HEK293 (cell line): Measurements from ENCODE around the gene RBM26.

Experiments used
- CTCF ChIA-PET: fragments of 350-600 bp; formaldehyde crosslinking; extraction: SDS; loops from one replicate; lab custom pipeline; 2021; ENCODE audit warnings: antibody characterized with exemption; lab: Yijun Ruan, JAX
- POLR2A ChIA-PET: fragments of 300-600 bp; formaldehyde crosslinking; extraction: SDS; loops from one replicate; lab custom pipeline; 2020; ENCODE audit warnings: antibody characterized with exemption, inconsistent platforms; lab: Yijun Ruan, JAX
- H3K27ac ChIP-seq: fragments of 200-500 bp; sonication (Bioruptor generic); 2 replicates; pipeline ENCODE4 v1.5.1; 2014; ENCODE audit warnings: low read depth, low read length, control low read depth, inconsistent platforms; ENCODE audit errors: extremely low read depth
- H3K36me3 ChIP-seq, 2 experiments: fragments of 200-500 bp in 1 of 2; sonication (Bioruptor generic) in 1 of 2; 1 replicate in 1 of 2; 2 replicates in 1 of 2; pipeline ENCODE4 v1.5.1; 2014 to 2017; ENCODE audit warnings: inconsistent platforms in 2 of 2, low read length in 2 of 2; ENCODE audit not compliant: control insufficient read depth in 2 of 2, insufficient read depth in 1 of 2
- H3K4me1 ChIP-seq: fragments of 200-500 bp; sonication (Bioruptor generic); 2 replicates; pipeline ENCODE4 v1.5.1; 2014; ENCODE audit warnings: mild to moderate bottlenecking, low read length, inconsistent platforms; ENCODE audit not compliant: control insufficient read depth, insufficient read depth
- H3K4me3 ChIP-seq: 2 replicates; pipeline ENCODE4 v1.5.1; 2011; ENCODE audit warnings: low read depth, mild to moderate bottlenecking, control low read depth, low read length, moderate library complexity
- H3K9me3 ChIP-seq: fragments of 200-500 bp; sonication (Bioruptor generic); 2 replicates; pipeline ENCODE4 v1.5.1; 2014; ENCODE audit warnings: low read depth, low read length, inconsistent platforms; ENCODE audit not compliant: control insufficient read depth, insufficient read depth
- FEZF1 ChIP-seq: fragments of 450-650 bp; formaldehyde crosslinking; IDR thresholded peaks from 2 replicates; pipeline ENCODE4 v1.5.1; 2016; ENCODE audit warnings: missing biosample characterization, missing genetic modification characterization
- GLIS1 ChIP-seq: fragments of 450-650 bp; formaldehyde crosslinking; IDR thresholded peaks from 2 replicates; pipeline ENCODE4 v1.5.1; 2016; ENCODE audit warnings: missing biosample characterization, missing genetic modification characterization
- HOXC10 ChIP-seq: sonication (generic); formaldehyde crosslinking; IDR thresholded peaks from 2 replicates; pipeline ENCODE4 v1.8.1; 2023; ENCODE audit warnings: mild to moderate bottlenecking, missing genetic modification reagents
- KLF1 ChIP-seq: fragments of 450-650 bp; formaldehyde crosslinking; IDR thresholded peaks from 2 replicates; pipeline ENCODE4 v1.5.1; 2016; ENCODE audit warnings: missing biosample characterization, missing genetic modification characterization
- KLF7 ChIP-seq: fragments of 450-650 bp; formaldehyde crosslinking; IDR thresholded peaks from 2 replicates; pipeline ENCODE4 v1.5.1; 2016; ENCODE audit warnings: missing biosample characterization, missing genetic modification characterization, borderline replicate concordance
- KLF8 ChIP-seq: fragments of 450-650 bp; formaldehyde crosslinking; IDR thresholded peaks from 2 replicates; pipeline ENCODE4 v1.5.1; 2016; ENCODE audit warnings: missing biosample characterization, missing genetic modification characterization
- SETDB1 ChIP-seq: IDR thresholded peaks from one replicate; pipeline ENCODE4 v1.6.1; 2017; ENCODE audit warnings: mild to moderate bottlenecking, low read length, moderate library complexity, mixed read lengths; ENCODE audit not compliant: insufficient read length
- SP3 ChIP-seq: fragments of 450-650 bp; formaldehyde crosslinking; IDR thresholded peaks from 2 replicates; pipeline ENCODE4 v1.5.1; 2016; ENCODE audit warnings: missing biosample characterization, missing genetic modification characterization
- ZBTB17 ChIP-seq: fragments of 450-650 bp; formaldehyde crosslinking; IDR thresholded peaks from 2 replicates; pipeline ENCODE4 v1.5.1; 2016; ENCODE audit warnings: missing biosample characterization, missing genetic modification characterization
- ZBTB8A ChIP-seq: fragments of 450-650 bp; formaldehyde crosslinking; IDR thresholded peaks from 2 replicates; pipeline ENCODE4 v1.5.1; 2016; ENCODE audit warnings: missing biosample characterization, missing genetic modification characterization
- ZEB2 ChIP-seq: fragments of 450-650 bp; formaldehyde crosslinking; IDR thresholded peaks from 2 replicates; pipeline ENCODE4 v1.5.1; 2016; ENCODE audit warnings: missing biosample characterization, missing genetic modification characterization
- ZIC2 ChIP-seq: fragments of 450-650 bp; formaldehyde crosslinking; IDR thresholded peaks from 2 replicates; pipeline ENCODE4 v1.5.1; 2016; ENCODE audit warnings: missing biosample characterization, missing genetic modification characterization
- ZNF132 ChIP-seq: fragments of 450-650 bp; formaldehyde crosslinking; IDR thresholded peaks from 2 replicates; pipeline ENCODE4 v1.5.1; 2017; ENCODE audit warnings: missing biosample characterization, missing genetic modification characterization, borderline replicate concordance
- ZNF138 ChIP-seq: fragments of 450-650 bp; formaldehyde crosslinking; IDR thresholded peaks from 2 replicates; pipeline ENCODE4 v1.5.1; 2016; ENCODE audit warnings: missing biosample characterization, missing genetic modification characterization, borderline replicate concordance
- ZNF16 ChIP-seq: fragments of 450-650 bp; formaldehyde crosslinking; IDR thresholded peaks from 2 replicates; pipeline ENCODE4 v1.5.1; 2016; ENCODE audit warnings: low read depth, missing biosample characterization, missing genetic modification characterization
- ZNF175 ChIP-seq: fragments of 450-650 bp; formaldehyde crosslinking; IDR thresholded peaks from 2 replicates; pipeline ENCODE4 v1.5.1; 2016; ENCODE audit warnings: missing biosample characterization, missing genetic modification characterization
- ZNF2 ChIP-seq: fragments of 450-650 bp; formaldehyde crosslinking; IDR thresholded peaks from 2 replicates; pipeline ENCODE4 v1.5.1; 2016; ENCODE audit warnings: missing biosample characterization, missing genetic modification characterization
- ZNF214 ChIP-seq: fragments of 450-650 bp; formaldehyde crosslinking; IDR thresholded peaks from 2 replicates; pipeline ENCODE4 v1.5.1; 2017; ENCODE audit warnings: missing biosample characterization, mild to moderate bottlenecking, missing genetic modification characterization, borderline replicate concordance
- ZNF24 ChIP-seq: fragments of 450-650 bp; formaldehyde crosslinking; IDR thresholded peaks from 2 replicates; pipeline ENCODE4 v1.5.1; 2016; ENCODE audit warnings: missing biosample characterization, missing genetic modification characterization
- ZNF248 ChIP-seq: fragments of 450-650 bp; formaldehyde crosslinking; IDR thresholded peaks from 2 replicates; pipeline ENCODE4 v1.5.1; 2017; ENCODE audit warnings: missing biosample characterization, missing genetic modification characterization
- ZNF324 ChIP-seq: fragments of 450-650 bp; formaldehyde crosslinking; IDR thresholded peaks from 2 replicates; pipeline ENCODE4 v1.5.1; 2016; ENCODE audit warnings: missing biosample characterization, missing genetic modification characterization
- ZNF37A ChIP-seq: fragments of 450-650 bp; IDR thresholded peaks from 2 replicates; pipeline ENCODE4 v1.5.1; 2018; ENCODE audit warnings: missing biosample characterization, missing genetic modification characterization
- ZNF423 ChIP-seq: fragments of 450-650 bp; formaldehyde crosslinking; IDR thresholded peaks from 2 replicates; pipeline ENCODE4 v1.5.1; 2016; ENCODE audit warnings: missing biosample characterization, missing genetic modification characterization
- ZNF530 ChIP-seq: fragments of 450-650 bp; formaldehyde crosslinking; IDR thresholded peaks from 2 replicates; pipeline ENCODE4 v1.5.1; 2016; ENCODE audit warnings: low read depth, missing biosample characterization, missing genetic modification characterization
- ZNF571 ChIP-seq: fragments of 450-650 bp; formaldehyde crosslinking; IDR thresholded peaks from 2 replicates; pipeline ENCODE4 v1.5.0; 2017; ENCODE audit warnings: missing biosample characterization, missing genetic modification characterization
- ZNF624 ChIP-seq: fragments of 450-650 bp; formaldehyde crosslinking; IDR thresholded peaks from 2 replicates; pipeline ENCODE4 v1.5.1; 2017; ENCODE audit warnings: missing biosample characterization, missing genetic modification characterization
- ZNF629 ChIP-seq: fragments of 450-650 bp; formaldehyde crosslinking; IDR thresholded peaks from 2 replicates; pipeline ENCODE4 v1.5.1; 2017; ENCODE audit warnings: missing biosample characterization, missing genetic modification characterization
- ZNF747 ChIP-seq: fragments of 450-650 bp; formaldehyde crosslinking; IDR thresholded peaks from 2 replicates; pipeline ENCODE4 v1.5.1; 2016; ENCODE audit warnings: missing biosample characterization, missing genetic modification characterization
- ZNF843 ChIP-seq: fragments of 450-650 bp; formaldehyde crosslinking; IDR thresholded peaks from 2 replicates; pipeline ENCODE4 v1.5.1; 2016; ENCODE audit warnings: missing biosample characterization, missing genetic modification characterization
- TF ChIP-seq, protein P1 (sequence below): fragments of 450-650 bp; formaldehyde crosslinking; IDR thresholded peaks from 2 replicates; pipeline ENCODE4 v1.5.1; 2016; ENCODE audit warnings: missing biosample characterization, missing genetic modification characterization
- TF ChIP-seq, protein P2 (sequence below): fragments of 450-650 bp; formaldehyde crosslinking; IDR thresholded peaks from 2 replicates; pipeline ENCODE4 v1.5.1; 2016; ENCODE audit warnings: missing biosample characterization, missing genetic modification characterization
- TF ChIP-seq, protein P3 (sequence below): fragments of 450-650 bp; formaldehyde crosslinking; IDR thresholded peaks from 2 replicates; pipeline ENCODE4 v1.5.1; 2016; ENCODE audit warnings: missing biosample characterization, missing genetic modification characterization
- TF ChIP-seq, protein P4 (sequence below): fragments of 450-650 bp; formaldehyde crosslinking; IDR thresholded peaks from 2 replicates; pipeline ENCODE4 v1.5.1; 2016; ENCODE audit warnings: missing biosample characterization, missing genetic modification characterization
- TF ChIP-seq, protein P5 (sequence below): fragments of 450-650 bp; formaldehyde crosslinking; IDR thresholded peaks from 2 replicates; pipeline ENCODE4 v1.5.1; 2016; ENCODE audit warnings: missing biosample characterization, missing genetic modification characterization

RBM26 gene

DNA sequence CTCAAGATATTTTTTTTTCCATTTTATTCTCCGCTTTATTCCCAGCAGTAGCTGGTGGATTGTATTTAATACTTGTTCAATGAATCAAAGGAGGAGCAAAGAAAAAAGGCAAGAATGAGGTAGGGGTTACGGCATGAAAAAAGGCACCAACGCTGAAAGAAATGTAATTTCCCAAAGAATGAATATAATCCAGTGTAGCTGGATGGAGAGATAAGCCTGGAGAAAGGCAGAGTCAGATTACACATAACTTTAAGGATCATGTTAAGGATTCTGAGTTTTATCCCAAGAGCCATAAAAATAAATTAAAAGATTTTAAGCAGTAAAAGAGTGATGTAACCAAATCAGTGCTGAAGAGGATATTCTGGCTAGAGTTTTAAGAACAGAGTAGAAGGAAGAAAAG lies 67.7 kb downstream of the RBM26 start (continued):
- TF ChIP-seq ZBTB8A (tag by site-specific recombination) (no peak), SP3 (tag by site-specific recombination) (no peak), ZNF248 (tag by site-specific recombination) (no peak), ZNF175 (tag by site-specific recombination) (no peak), ZNF2 (no peak), KLF8 (no peak), ZNF624 (no peak), ZNF138 (tag by site-specific recombination) (no peak), ZNF423 (tag by site-specific recombination) (no peak), ZIC2 (no peak), SETDB1 (no peak), GLIS1 (tag by site-specific recombination) (no peak), ZNF629 (tag by site-specific recombination) (no peak), KLF1 (tag by site-specific recombination) (no peak), ZEB2 (tag by site-specific recombination) (peak; percentile 20; the same call in 1 of the 2 replicates), ZNF843 (tag by site-specific recombination) (peak; percentile 71), ZNF324 (tag by site-specific recombination) (no peak), ZNF37A (no peak)
- TF ChIP-seq, protein P1, sequence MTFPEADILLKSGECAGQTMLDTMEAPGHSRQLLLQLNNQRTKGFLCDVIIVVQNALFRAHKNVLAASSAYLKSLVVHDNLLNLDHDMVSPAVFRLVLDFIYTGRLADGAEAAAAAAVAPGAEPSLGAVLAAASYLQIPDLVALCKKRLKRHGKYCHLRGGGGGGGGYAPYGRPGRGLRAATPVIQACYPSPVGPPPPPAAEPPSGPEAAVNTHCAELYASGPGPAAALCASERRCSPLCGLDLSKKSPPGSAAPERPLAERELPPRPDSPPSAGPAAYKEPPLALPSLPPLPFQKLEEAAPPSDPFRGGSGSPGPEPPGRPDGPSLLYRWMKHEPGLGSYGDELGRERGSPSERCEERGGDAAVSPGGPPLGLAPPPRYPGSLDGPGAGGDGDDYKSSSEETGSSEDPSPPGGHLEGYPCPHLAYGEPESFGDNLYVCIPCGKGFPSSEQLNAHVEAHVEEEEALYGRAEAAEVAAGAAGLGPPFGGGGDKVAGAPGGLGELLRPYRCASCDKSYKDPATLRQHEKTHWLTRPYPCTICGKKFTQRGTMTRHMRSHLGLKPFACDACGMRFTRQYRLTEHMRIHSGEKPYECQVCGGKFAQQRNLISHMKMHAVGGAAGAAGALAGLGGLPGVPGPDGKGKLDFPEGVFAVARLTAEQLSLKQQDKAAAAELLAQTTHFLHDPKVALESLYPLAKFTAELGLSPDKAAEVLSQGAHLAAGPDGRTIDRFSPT (tag by site-specific recombination), result peak; percentile 65; the same call in 1 of the 2 replicates
- TF ChIP-seq, protein P2, sequence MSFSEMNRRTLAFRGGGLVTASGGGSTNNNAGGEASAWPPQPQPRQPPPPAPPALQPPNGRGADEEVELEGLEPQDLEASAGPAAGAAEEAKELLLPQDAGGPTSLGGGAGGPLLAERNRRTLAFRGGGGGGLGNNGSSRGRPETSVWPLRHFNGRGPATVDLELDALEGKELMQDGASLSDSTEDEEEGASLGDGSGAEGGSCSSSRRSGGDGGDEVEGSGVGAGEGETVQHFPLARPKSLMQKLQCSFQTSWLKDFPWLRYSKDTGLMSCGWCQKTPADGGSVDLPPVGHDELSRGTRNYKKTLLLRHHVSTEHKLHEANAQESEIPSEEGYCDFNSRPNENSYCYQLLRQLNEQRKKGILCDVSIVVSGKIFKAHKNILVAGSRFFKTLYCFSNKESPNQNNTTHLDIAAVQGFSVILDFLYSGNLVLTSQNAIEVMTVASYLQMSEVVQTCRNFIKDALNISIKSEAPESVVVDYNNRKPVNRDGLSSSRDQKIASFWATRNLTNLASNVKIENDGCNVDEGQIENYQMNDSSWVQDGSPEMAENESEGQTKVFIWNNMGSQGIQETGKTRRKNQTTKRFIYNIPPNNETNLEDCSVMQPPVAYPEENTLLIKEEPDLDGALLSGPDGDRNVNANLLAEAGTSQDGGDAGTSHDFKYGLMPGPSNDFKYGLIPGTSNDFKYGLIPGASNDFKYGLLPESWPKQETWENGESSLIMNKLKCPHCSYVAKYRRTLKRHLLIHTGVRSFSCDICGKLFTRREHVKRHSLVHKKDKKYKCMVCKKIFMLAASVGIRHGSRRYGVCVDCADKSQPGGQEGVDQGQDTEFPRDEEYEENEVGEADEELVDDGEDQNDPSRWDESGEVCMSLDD, result no peak
- TF ChIP-seq, protein P3, sequence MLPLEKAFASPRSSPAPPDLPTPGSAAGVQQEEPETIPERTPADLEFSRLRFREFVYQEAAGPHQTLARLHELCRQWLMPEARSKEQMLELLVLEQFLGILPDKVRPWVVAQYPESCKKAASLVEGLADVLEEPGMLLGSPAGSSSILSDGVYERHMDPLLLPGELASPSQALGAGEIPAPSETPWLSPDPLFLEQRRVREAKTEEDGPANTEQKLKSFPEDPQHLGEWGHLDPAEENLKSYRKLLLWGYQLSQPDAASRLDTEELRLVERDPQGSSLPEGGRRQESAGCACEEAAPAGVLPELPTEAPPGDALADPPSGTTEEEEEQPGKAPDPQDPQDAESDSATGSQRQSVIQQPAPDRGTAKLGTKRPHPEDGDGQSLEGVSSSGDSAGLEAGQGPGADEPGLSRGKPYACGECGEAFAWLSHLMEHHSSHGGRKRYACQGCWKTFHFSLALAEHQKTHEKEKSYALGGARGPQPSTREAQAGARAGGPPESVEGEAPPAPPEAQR (tag by site-specific recombination), result no peak
- TF ChIP-seq, protein P4, sequence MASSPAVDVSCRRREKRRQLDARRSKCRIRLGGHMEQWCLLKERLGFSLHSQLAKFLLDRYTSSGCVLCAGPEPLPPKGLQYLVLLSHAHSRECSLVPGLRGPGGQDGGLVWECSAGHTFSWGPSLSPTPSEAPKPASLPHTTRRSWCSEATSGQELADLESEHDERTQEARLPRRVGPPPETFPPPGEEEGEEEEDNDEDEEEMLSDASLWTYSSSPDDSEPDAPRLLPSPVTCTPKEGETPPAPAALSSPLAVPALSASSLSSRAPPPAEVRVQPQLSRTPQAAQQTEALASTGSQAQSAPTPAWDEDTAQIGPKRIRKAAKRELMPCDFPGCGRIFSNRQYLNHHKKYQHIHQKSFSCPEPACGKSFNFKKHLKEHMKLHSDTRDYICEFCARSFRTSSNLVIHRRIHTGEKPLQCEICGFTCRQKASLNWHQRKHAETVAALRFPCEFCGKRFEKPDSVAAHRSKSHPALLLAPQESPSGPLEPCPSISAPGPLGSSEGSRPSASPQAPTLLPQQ (tag by site-specific recombination), result no peak

DNA sequence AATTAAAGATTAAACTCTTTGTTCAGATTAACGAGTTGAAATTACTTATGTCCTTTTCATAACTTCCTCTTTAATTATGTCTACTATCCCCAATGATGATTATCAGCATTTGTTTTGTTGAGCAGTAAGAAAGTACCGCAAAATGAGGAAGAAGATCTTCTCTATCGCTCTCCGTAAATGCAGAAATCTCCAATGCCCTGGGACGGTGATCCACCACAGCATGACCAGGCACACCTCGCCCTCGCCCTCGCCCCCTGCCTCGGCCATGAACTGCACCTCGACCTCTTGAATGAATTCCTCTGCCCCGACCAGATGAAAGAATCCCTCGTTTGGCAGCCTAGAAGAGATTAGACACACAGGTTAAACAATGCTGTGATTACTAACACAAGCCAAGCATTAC lies 69.1 kb downstream of the RBM26 start:
- H3K27ac ChIP-seq, result no peak overlapping the region
- TF ChIP-seq ZBTB17 (no peak), FEZF1 (tag by site-specific recombination) (no peak), ZNF132 (tag by site-specific recombination) (no peak), ZNF16 (tag by site-specific recombination) (no peak), ZBTB8A (tag by site-specific recombination) (no peak), ZNF24 (tag by site-specific recombination) (no peak), ZNF747 (tag by site-specific recombination) (no peak), ZNF571 (tag by site-specific recombination) (no peak), HOXC10 (CRISPR knock-in tag) (no peak), ZNF214 (tag by site-specific recombination) (no peak), ZNF530 (tag by site-specific recombination) (no peak), KLF7 (tag by site-specific recombination) (no peak)
- TF ChIP-seq, protein P5, sequence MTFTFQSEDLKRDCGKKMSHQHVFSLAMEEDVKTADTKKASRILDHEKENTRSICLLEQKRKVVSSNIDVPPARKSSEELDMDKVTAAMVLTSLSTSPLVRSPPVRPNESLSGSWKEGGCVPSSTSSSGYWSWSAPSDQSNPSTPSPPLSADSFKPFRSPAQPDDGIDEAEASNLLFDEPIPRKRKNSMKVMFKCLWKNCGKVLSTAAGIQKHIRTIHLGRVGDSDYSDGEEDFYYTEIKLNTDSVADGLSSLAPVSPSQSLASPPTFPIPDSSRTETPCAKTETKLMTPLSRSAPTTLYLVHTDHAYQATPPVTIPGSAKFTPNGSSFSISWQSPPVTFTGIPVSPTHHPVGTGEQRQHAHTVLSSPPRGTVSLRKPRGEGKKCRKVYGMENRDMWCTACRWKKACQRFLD (tag by site-specific recombination), result no peak
- no peaks in the 10 kb centered on the region for H3K4me1 ChIP-seq
- peaks cover 0 to 80% of the 10 kb centered on the region in 2 experiments; a peak in 1 of 3 replicates for H3K36me3 ChIP-seq
- H3K4me3 ChIP-seq, result no peak overlapping the region
- H3K9me3 ChIP-seq, result no peaks in the 10 kb centered on the region
- POLR2A ChIA-PET, result no interaction called here
- CTCF ChIA-PET, result no interaction called here
